ENCODE measurements around the gene TIMM23B.
"Not testable (repeated sequence)": the region's sequence is repeated elsewhere in the genome, so short reads cannot be mapped to it uniquely, and the experiment has no call there.

TIMM23B gene

GRCh38 chr10:49941447-49942338 is at the start of gene TIMM23B, which contains the start of gene PARG:
Gene TIMM23B (plus strand): TSS chr10:49942053. CDS start chr10:49942195, 142 bp downstream.
Gene PARG (minus strand): TSS chr10:49942027. CDS start chr10:49941725, 302 bp downstream.
- DNase-seq, result peak; percentile 90

- DNase-seq, result not testable (repeated sequence)
Measured at GRCh38 chr10:49899999-49900398, 41.9 kb upstream of the TIMM23B start.

GRCh38 chr10:49900406-49900805 is 41.4 kb upstream of the TIMM23B start:
- not testable (repeated sequence) for DNase-seq

GRCh38 chr10:49903829-49904228 is 38.0 kb upstream of the TIMM23B start:
- DNase-seq, result not testable (repeated sequence)

- not testable (repeated sequence) for DNase-seq
Measured at GRCh38 chr10:49908290-49909080, 33.4 kb upstream of the TIMM23B start.

GRCh38 chr10:49910295-49910694 is 31.6 kb upstream of the TIMM23B start:
- not testable (repeated sequence) for DNase-seq

- not testable (repeated sequence) for DNase-seq
Measured at GRCh38 chr10:49916451-49916850, 25.4 kb upstream of the TIMM23B start.

- DNase-seq, result not testable (repeated sequence)
Measured at GRCh38 chr10:49917927-49918326, 23.9 kb upstream of the TIMM23B start.

- DNase-seq, result not testable (repeated sequence)
Measured at GRCh38 chr10:49922041-49922440, 19.8 kb upstream of the TIMM23B start.

GRCh38 chr10:49923572-49923971 is 18.3 kb upstream of the TIMM23B start:
- DNase-seq, result not testable (repeated sequence)

GRCh38 chr10:49931276-49931675 is 10.6 kb upstream of the TIMM23B start:
- not testable (repeated sequence) for DNase-seq

GRCh38 chr10:49931959-49932728 is 9.7 kb upstream of the TIMM23B start:
- not testable (repeated sequence) for DNase-seq

- DNase-seq, result peak; percentile 17
Measured at GRCh38 chr10:49942339-49942705, 469 bp downstream of the TIMM23B start.

- not testable (repeated sequence) for DNase-seq
Measured at GRCh38 chr10:49943607-49944006, 1.8 kb downstream of the TIMM23B start.

GRCh38 chr10:49948142-49948541 is 6.3 kb downstream of the TIMM23B start:
- DNase-seq, result not testable (repeated sequence)

- DNase-seq, result not testable (repeated sequence)
Measured at GRCh38 chr10:49948737-49949136, 6.9 kb downstream of the TIMM23B start.

GRCh38 chr10:49952006-49952405 is 10.2 kb downstream of the TIMM23B start:
- not testable (repeated sequence) for DNase-seq

- not testable (repeated sequence) for DNase-seq
Measured at GRCh38 chr10:49953122-49953521, 11.3 kb downstream of the TIMM23B start.

GRCh38 chr10:49970331-49970857 is 28.5 kb downstream of the TIMM23B start:
- not testable (repeated sequence) for DNase-seq

GRCh38 chr10:49971466-49971865 is 29.6 kb downstream of the TIMM23B start:
- not testable (repeated sequence) for DNase-seq

GRCh38 chr10:49972094-49972493 is 30.2 kb downstream of the TIMM23B start:
- not testable (repeated sequence) for DNase-seq

GRCh38 chr10:49977756-49978155 is 35.9 kb downstream of the TIMM23B start:
- not testable (repeated sequence) for DNase-seq
